HG03139 (cell line): ENCODE measurements around the gene PSMC6.

Experiments used
- ATAC-seq: cut with Tn5 transposase; IDR thresholded peaks from one replicate; pipeline ENCODE4 v1.9.1; 2021; ENCODE audit not compliant: unreplicated experiment

PSMC6 gene

DNA sequence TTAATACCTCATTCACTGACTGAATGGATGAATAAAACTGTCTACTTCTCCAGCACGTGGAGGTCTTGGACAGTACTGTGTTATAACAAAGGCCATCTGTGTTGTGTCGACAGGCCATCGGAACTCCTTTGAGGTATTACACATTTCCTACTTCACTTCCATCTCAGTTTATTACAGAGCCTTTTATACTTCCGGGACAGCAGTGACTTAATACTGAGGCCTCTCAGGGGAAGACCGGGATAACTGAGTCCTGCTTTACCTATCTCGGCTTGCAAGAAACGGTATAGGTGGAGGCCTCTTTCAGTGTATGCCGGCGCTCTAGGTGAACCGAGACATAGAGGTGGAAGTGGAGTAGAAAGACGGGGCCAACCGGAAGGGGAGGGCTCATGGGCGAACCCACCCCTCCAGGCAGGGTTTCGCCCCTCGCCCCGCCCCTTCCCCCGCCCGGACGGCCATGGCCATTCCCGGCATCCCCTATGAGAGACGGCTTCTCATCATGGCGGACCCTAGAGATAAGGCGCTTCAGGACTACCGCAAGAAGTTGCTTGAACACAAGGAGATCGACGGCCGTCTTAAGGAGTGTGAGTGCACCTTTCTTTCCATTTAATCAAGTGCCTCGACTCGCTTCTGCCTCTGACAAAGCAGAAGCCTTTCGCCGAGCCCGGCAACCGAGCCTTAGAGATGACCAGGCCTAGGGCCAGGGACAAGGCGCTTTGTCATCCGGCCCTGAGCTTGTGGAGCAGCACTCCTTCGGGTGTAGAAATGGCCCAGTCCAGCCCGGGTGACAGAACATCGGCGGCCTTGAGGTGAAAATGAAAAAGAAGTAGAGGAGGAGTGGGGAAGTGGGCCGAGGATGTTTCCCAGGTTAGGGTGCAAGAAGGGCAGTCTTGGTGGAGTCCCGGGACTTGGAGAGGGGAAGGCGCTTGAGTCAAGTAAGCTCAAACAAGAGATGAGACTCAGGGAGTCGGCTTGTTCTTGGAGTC lies at the start of gene PSMC6:
PSMC6 (plus strand) TSS at position 477 of the 983 bp plus-strand sequence; CDS start at position 497, 20 bp downstream.
- peak; percentile 98 for ATAC-seq

DNA sequence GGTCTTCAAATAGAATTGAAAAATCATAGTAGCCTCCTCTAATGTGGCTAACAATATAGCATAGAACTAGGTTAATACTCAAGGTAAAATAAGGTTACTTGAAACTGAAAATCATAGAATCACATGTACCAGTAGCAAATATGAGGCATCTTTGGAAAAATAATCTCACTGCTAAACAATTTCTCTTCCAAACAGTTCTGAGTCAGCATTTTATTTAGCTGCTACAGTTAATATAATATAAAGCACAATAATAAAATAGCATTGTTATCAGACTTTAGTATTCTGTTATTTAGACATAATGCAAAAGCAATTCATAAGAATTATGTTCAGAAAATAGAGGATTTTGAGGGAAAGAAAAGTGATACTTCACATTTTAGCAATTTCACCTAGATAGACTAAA lies 46.7 kb upstream of the PSMC6 start:
- ATAC-seq = no peak

- no peak for ATAC-seq
Observed at GRCh38 chr14:52660832-52661231, 46.2 kb upstream of the PSMC6 start.

- no peak for ATAC-seq
Observed at GRCh38 chr14:52661314-52661713, 45.7 kb upstream of the PSMC6 start.

DNA sequence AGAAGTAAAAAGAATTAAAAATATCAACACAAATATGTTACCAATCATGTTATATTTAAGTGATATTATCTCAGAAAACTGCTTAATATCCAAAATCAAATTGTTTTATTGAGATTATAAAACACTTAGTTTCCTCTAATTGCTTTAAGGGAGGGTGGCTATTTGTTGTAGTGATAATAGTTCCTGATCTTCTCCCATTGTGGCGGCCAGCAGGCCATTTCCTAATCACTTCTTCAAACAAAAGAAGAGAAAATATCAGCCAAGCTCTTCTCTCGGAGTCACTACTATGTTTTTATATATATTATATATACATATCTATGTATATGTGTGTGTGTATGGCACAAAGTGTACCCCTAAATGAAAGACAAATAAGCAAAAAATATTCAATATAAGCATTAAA lies 43.1 kb upstream of the PSMC6 start:
- no peak for ATAC-seq

DNA sequence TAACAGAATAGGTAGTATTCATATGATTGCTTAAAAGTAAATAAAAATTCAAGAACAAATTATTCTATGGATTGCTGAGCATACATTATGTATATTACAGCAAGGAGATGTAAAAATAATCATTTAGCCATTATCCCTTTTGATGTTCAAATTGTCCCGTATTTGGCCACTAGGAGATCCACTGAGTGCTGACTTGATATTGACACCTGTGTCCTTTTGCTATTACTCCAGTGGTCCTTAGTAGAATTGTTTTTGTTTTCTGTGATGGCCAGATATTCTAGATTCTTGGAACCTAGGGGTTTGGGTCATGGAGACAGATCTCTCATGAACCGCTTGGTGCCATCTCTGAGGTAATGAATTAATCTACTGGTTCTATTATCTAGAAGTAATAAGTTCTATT lies 28.4 kb upstream of the PSMC6 start:
- no peak for ATAC-seq

- ATAC-seq = no peak
Observed at GRCh38 chr14:52683985-52684520, 22.9 kb upstream of the PSMC6 start.

DNA sequence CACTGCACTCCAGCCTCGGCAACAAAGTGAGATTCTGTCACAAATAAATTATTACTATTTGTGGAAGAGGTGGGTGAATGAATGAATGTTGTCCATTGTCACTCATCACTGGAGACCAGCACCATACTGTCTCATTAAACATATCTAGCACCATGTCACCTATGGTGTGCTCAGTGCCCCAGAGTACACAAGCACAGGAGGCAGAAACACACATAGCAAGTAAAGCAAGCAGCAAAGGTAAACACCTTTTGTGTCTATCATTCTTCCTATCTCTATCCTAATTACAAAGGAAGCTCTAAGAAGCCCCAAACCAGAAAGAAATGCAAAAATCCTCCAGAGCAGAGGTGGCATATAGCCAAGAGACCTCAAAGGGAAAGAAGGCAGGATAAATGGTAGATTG lies 20.8 kb upstream of the PSMC6 start:
- no peak for ATAC-seq

DNA sequence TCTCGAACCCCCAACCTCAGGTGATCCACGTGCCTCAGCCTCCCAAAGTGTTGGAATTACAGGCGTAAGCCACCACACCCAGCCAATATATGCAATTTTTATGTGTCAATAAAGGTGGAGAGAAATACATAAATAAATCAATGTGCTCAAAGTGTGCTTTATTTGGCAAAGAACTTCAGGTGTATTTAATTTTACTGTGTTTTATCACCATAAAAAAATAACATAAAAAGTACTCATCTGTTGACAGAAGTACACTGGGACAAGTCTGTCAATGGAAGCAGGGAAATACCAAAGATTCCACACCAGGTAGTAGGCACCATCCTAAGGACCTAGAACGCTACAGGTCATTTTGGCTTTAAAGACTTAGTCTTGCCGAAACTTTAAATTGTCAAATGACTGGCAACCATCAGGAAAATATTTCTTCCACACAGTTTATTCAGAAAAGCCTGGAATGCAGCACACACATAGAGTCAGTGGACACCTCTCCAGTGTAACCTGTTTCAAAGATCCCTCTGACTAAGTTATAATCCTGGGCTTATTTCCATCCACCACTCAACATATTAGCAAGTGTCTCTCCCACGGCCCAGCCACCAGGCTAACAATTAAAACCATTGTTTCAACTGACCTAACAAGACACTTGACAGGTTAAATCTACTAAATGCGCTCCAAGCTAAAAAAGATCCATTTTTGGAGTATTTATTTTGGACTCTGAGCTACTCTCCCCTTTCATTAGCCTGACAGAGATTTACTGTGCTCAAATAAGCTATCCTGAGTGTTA lies 15.8 kb upstream of the PSMC6 start:
- ATAC-seq = no peak

DNA sequence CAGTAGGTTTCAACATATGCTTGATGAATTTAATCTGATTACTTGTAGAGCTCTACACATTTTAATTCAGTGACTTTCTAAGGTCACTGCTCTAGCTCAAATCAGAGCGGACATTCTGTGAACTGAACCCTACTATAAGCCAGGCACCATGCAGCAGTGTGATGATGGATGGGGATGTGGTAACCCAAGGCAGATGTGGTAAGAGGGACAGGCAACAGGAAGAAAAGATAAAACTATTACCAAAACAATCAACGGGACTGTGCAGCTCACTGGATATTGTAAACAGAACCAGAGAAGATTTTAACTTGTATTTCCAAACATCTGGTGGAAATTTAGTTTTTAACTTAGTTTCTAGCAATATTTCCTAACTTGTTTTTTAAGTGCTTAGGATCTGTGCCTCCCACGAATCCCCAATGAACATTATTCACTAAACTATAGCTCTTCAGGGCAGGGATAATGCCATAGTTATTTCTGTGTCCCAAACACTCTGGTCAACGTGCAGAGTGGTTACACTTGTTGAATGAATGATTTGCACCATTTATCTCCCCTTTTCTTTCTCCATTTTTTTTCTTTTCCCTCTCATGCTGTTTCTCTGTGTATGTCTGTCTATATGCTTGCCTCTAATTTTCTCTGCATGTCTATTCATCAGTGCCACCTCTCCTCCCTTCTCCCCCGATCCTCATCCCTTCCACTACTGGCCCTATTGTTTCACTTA lies 14.6 kb upstream of the PSMC6 start:
- ATAC-seq = no peak

DNA sequence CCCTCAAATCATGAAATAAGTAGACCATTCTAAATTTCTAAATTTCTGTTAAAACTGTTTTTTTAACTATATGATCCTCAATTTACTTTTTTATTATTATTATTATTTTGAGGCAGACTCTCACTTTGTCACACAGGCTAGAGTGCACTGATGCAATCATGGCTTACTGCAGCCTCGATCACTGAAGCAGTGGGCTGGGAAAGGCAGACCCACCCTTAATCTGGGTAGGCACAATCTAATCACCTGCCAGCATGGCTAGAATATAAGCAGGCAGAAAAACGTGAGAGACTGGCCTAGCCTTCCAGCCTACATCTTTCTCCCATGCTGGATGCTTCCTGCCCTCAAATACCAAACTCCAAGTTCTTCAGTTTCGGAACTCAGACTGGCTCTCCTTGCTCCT lies 14.0 kb upstream of the PSMC6 start:
- no peak for ATAC-seq

GRCh38 chr14:52693532-52693931 lies 13.5 kb upstream of the PSMC6 start:
- ATAC-seq = no peak

- peak; percentile 52 for ATAC-seq
Observed at GRCh38 chr14:52694761-52695480, 12.1 kb upstream of the PSMC6 start.

GRCh38 chr14:52695481-52696091 lies 11.4 kb upstream of the PSMC6 start, which contains the start of gene ERO1A:
ERO1A (minus strand) TSS chr14:52695558; CDS start chr14:52695481, 77 bp downstream.
- ATAC-seq = peak; percentile 51

DNA sequence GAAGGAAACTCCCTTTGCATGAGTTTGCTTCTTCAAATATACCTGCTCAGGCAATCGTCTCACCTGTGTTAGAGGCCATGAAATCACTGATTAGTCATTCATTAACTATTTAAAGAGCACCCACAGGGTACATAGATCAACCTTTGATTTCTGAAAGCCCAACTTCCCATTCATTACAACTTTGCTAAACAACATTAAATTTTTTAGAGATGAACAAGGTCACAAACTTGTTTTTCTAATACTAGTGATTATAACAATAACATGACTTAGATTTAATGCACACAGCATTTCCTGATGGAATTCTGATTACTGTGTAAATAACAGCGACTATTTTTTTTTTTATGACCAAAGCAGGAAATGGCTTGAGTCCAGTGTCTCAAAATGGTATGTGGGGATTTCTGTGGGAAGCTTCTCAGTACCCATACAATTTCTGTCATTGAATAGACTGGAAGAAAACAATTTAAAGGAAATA lies 6.3 kb upstream of the PSMC6 start:
- ATAC-seq = no peak

DNA sequence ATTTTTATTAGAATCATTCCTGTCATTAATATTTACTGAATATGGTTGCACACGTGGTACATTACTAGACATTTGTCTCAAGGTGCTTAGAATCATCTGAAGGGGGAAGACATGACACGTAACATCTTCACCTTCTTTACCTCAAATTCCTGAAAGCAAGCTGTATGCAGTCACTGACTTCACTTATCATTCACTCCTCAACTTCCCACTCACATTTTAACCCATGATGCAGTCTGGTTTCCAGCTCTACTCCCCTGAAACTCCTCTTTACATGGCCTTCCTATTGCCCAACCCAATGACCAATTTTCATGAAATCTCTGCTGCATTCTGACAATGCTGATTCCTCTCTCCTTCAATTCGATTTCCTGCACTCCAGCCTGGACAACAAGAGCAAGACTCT lies 5.8 kb upstream of the PSMC6 start:
- ATAC-seq = no peak

DNA sequence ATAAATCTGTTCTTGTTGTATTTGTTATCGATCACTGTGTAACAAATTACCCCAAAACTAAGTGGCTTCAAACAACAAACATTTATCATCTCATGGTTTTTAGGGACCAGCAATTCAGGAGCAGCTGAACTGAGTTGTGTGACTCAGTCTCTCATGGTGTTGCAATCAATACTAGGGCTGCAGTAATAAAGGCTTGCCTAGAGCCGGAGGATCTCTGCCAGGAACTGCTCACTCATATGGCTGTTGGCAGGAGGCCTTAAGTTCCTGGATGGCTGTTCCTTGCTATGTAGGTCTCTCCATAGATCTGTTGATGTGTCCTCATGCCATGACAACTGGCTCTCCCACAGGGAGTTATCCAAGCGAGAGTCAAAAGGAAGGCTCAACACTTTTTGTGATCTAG lies 3.8 kb upstream of the PSMC6 start:
- no peak for ATAC-seq

- ATAC-seq = no peak
Observed at GRCh38 chr14:52703664-52704063, 3.3 kb upstream of the PSMC6 start.

DNA sequence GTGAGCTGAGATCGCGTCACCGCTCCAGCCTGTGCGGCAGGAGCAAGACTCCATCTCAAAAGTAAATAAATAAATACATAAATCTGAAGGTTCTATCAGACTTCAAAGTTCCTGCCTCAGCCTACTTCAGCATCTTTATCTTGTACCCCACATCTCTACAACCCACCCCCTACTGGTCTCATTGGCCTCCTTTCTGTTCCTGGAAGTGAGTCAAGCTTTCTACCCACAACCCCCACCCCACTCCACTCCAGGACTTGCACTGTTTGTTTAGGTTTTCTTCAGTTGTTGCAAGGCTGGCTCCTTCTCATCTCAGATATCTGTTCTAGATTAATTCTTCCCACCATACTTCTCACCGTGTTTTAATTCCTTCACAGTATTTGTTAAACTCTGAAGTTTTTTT lies 714 bp upstream of the PSMC6 start:
- ATAC-seq = no peak

DNA sequence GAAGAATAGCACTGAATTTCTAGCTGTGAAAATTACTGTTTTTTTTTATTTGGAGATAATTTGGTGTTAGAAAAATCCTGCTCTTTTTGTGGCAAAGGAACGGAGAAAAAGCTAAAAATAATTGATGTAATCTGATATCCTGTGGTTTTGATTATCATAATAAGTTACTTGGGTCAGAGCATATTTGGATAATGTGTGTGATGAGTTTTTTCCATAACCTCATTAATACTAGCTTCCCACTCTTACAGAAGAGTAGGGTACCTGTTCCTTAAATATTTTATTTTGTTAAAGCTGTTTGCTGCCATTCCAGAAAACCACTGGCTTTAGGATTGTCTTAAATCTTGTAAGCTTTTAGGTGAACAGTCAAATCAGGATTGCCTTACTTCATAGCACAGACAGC lies 4.7 kb downstream of the PSMC6 start:
- ATAC-seq = no peak
